Nephron progenitor cell (in vitro differentiated cells): ENCODE results near the gene EIPR1.

Source experiments
- DNase-seq: peaks from one replicate; pipeline ENCODE4 v3.0.0; 2021
- H3K27ac Mint-ChIP-seq: 2 replicates; pipeline ENCODE4 v1.8.0; 2021; ENCODE audit warnings: mild to moderate bottlenecking, moderate library complexity, mixed read lengths
- H3K27me3 Mint-ChIP-seq: 2 replicates; pipeline ENCODE4 v1.8.0; 2021; ENCODE audit warnings: mild to moderate bottlenecking, low read depth, mixed read lengths; ENCODE audit not compliant: poor library complexity
- H3K36me3 Mint-ChIP-seq: 2 replicates; pipeline ENCODE4 v1.8.0; 2021; ENCODE audit warnings: low read depth, mixed read lengths
- H3K4me1 Mint-ChIP-seq: 2 replicates; pipeline ENCODE4 v1.8.0; 2021; ENCODE audit warnings: mixed read lengths
- H3K4me3 Mint-ChIP-seq: 2 replicates; pipeline ENCODE4 v1.8.0; 2021; ENCODE audit warnings: mild to moderate bottlenecking, moderate library complexity, mixed read lengths
- H3K9me3 Mint-ChIP-seq: 2 replicates; pipeline ENCODE4 v1.8.0; 2021; ENCODE audit warnings: mild to moderate bottlenecking, moderate library complexity, mixed read lengths
- TF ChIP-seq, protein P1 (sequence below): fragments of 200-600 bp; sonication (generic); IDR thresholded peaks from 2 replicates; pipeline ENCODE4 v1.5.0; 2021; ENCODE audit warnings: antibody characterized with exemption

The EIPR1 gene

DNA sequence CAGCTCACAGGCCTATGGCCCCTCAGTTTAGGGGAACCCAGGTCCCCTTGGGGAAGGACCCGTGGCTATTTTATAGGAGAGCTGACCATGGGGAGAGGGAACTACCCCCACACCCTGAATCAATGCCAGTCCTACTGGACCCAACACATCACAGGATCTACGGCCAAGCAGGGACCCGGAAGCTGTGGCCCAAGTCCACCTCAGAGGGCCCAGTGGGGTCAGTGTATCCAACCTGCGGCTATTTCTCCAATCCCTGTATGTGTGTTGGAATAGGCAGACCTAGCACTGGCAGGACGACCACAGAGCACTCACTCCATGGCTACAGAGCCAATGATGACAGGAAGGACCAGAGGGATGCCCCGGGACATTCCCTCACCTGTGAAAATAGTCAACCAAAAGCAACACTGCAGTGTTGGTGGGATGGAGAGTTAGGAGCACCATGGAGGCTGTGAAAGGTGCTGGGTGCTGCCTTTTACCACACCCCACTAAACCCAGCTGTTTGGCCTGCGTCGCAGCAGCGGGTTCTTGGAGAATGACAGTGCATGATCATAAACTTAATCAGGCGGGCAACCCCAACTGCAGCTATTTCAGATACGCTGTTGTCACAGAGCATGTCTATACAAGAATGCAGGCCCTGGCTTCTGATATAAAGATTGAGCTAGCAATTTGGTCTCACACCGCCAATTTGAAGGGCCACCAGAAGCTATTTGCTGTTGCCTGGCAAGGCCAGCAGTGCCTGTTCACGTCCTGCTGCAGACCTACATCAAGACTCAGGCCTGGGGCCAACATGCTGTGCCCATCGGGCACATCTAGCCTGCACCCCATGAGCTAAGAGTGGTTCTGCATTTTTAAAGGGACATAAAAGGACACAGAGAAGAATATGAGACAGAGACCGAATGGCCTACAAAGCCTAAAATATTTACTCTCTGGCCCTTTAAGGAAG, 110.4 kb downstream of the EIPR1 start:
- Mint-ChIP-seq H3K9me3 (peaks cover 16% of the 10 kb centered on the region), H3K4me3 (no peak overlapping the region), H3K27ac (no peak overlapping the region), H3K4me1 (peaks cover 10% of the 10 kb centered on the region), H3K36me3 (no peaks in the 10 kb centered on the region), H3K27me3 (no peaks in the 10 kb centered on the region)
- TF ChIP-seq, protein P1, sequence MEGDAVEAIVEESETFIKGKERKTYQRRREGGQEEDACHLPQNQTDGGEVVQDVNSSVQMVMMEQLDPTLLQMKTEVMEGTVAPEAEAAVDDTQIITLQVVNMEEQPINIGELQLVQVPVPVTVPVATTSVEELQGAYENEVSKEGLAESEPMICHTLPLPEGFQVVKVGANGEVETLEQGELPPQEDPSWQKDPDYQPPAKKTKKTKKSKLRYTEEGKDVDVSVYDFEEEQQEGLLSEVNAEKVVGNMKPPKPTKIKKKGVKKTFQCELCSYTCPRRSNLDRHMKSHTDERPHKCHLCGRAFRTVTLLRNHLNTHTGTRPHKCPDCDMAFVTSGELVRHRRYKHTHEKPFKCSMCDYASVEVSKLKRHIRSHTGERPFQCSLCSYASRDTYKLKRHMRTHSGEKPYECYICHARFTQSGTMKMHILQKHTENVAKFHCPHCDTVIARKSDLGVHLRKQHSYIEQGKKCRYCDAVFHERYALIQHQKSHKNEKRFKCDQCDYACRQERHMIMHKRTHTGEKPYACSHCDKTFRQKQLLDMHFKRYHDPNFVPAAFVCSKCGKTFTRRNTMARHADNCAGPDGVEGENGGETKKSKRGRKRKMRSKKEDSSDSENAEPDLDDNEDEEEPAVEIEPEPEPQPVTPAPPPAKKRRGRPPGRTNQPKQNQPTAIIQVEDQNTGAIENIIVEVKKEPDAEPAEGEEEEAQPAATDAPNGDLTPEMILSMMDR: no peak
- DNase-seq: no peak

DNA sequence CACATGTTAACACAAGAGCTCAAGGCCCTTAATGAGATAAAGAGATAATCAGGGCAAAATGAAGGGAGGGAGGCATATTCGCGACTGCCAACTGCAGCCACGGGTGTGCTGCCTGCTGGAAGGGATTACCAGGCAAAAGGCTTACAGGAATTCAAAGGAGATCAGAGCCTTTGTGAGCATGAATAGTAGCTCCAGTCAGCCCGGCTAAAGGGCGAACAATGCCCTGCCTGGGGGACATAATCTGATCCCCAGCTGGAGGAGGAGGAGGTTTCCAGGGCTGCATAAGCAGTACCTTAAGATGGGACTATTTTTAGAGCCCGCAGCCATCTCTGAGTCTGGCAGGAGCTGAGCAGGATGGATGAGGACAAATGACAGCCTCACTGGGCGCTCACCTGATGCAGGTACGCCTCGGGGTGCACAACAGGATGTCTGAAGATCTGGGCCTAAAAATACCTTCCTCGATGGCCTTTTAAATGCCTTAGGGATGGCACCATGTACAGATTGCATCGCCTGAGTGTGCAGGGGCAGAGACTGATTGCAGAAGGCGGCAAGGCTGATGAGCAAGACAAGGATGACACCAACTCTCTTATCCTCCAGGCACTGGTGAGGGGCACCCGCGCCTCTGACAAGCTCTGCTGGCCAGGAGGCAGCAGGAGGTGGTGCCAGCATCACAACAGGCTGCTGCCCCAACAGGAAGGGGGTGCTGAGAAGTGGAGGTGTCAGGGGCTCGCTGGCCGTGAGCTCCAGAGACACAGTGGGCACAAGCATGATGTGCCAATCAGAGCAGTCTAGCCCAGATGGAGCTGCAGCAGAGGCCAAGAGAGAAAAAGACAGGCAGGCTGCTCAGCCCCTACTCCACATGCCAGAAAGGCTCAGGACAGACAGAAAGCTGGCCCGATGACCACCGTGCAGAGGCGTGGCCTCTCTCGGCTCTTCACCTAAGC, 111.4 kb downstream of the EIPR1 start:
- Mint-ChIP-seq H3K9me3 (peaks cover 7% of the 10 kb centered on the region), H3K4me1 (peaks cover 10% of the 10 kb centered on the region), H3K4me3 (no peak overlapping the region), H3K27ac (no peak overlapping the region), H3K27me3 (no peaks in the 10 kb centered on the region), H3K36me3 (no peaks in the 10 kb centered on the region)
- no peak for DNase-seq
- TF ChIP-seq, protein P1: no peak

DNA sequence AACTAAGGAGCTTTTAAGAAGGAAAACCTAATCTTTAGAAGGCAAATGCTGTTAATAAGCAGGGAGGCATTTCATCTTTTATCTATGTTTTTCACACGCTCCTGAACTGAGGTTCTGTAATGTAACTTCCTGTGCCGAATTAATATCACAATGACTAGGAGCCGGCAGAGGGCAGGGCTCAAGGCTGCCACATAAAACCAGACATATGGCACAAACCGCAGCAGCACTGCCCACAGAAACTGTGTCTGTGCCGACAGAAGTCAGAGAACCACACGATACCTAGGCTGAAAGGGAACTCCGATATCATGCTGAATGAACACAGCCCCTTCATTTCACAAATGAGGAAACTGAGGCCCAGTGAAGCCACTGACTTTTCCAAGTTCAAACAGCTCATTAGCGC, 112.1 kb downstream of the EIPR1 start:
- no peak for DNase-seq

DNA sequence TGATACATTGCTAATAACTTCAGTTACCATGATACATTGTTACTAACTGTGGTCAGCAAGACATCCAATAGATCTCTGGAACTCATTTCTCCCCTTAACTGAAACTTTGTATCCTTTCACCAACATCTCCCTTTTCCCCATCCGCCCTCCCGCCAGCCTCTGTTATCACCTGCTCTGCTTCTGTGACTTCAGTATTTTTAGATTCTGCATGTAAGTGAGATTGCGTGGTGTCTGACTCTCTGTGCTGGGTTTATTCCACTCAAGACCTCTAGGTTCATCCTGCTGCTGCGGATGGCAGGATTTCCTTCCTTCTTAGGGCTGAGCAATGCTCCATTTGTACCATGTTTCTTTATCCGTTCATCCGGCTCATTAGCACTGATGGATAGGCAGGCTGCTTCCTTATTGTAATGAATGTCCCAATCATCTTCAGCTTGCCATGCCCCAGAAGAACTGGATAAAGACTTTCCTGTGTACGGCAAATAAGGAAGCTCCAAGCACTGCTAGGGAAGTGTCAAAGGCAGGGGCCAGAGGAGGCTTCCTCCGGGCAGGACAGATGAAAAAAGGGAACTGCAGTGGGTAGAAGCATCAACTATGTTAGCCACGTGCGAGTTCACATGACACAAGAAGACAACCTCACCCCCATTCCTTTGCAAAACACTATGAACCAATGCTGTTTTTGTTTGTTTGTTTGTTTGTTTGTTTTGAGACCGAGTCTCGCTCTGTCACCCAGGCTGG, 113.4 kb downstream of the EIPR1 start:
- Mint-ChIP-seq H3K4me3 (no peak overlapping the region), H3K36me3 (peaks cover 7% of the 10 kb centered on the region), H3K4me1 (peaks cover 10% of the 10 kb centered on the region), H3K27ac (peak overlapping the region; percentile 46), H3K9me3 (no peaks in the 10 kb centered on the region), H3K27me3 (no peaks in the 10 kb centered on the region)
- no peak for DNase-seq
- TF ChIP-seq, protein P1: no peak

More for the DNA sequence above, 112.1 kb downstream of the EIPR1 start:
- Mint-ChIP-seq H3K27me3 (no peaks in the 10 kb centered on the region), H3K4me3 (no peak overlapping the region), H3K9me3 (no peaks in the 10 kb centered on the region), H3K4me1 (peaks cover 10% of the 10 kb centered on the region), H3K27ac (no peak overlapping the region), H3K36me3 (peaks cover 7% of the 10 kb centered on the region)
- TF ChIP-seq, protein P1: no peak

GRCh38 chr2:3263487-3263886, 114.1 kb downstream of the EIPR1 start:
- no peaks in the 10 kb centered on the region for H3K9me3 Mint-ChIP-seq
- peaks cover 7% of the 10 kb centered on the region for H3K36me3 Mint-ChIP-seq
- TF ChIP-seq, protein P1: no peak
- peaks cover 10% of the 10 kb centered on the region for H3K4me1 Mint-ChIP-seq
- no peak overlapping the region for H3K4me3 Mint-ChIP-seq
- no peak overlapping the region for H3K27ac Mint-ChIP-seq
- no peak for DNase-seq
- H3K27me3 Mint-ChIP-seq: no peaks in the 10 kb centered on the region
